ENCODE measurements around the gene FSIP1. TPM values are rescaled to one million over a fixed set of nuclear protein-coding genes. Genes with fewer than 3 reads are reported as not detected.

The FSIP1 gene
- total RNA-seq, 4 donors from 2014 or later: 1.9 to 8.6 (median 5.6) TPM; not detected in 1

DNA sequence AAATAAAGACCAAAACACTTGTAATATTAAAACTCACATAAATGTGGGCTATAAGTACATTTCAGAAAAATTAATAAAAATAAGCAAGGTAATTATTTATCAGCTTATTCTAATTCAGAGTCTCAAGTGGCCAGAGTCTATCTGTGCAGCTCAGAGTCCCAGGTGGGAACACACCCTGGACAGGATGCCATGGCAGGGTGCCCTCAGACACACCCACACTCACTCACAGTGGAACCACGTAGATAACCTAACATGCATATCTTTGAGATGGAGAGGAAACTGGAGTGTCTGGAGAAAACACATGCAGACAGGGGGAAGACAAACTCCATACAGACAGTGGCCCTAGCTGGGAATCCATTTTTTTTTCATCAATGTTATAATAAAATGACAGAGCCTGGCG is 37.2 kb downstream of the FSIP1 start:
- Histone ChIP-seq H3K27ac (no peak overlapping the region), H3K27me3 (no peaks in the 10 kb centered on the region), H3K9me3 (no peaks in the 10 kb centered on the region), H3K36me3 (no peaks in the 10 kb centered on the region), H3K4me1 (peaks cover 2 to 19% (median 9%) of the 10 kb centered on the region in 4 donors), H3K4me3 (no peak overlapping the region)
- TF ChIP-seq EP300 (IDR thresholded peaks at IDR 0.05; ENCODE audit: low read depth) (no peak), POLR2AphosphoS5 (IDR thresholded peaks at IDR 0.05) (no peak), POLR2A (IDR thresholded peaks at IDR 0.05) (no peak)
- intact Hi-C loops (cut with DNase I; ENCODE audit: low total_unique reads): no loop called here
- peak; percentile 76 for DNase-seq
- in situ Hi-C loops (cut with MboI; ENCODE audit: low pct_ligation_motif_present in 1 of 4, low pct_unique_long_range_greater_than_20kb in 1 of 4, low sequenced_read_pairs in 3 of 4): no loop called here
- WGBS, 2 donors (ENCODE audit: low coverage in 1 of 2): 0 to 55% methylated on average over 1 to 2 of the region's 2 CpGs

DNA sequence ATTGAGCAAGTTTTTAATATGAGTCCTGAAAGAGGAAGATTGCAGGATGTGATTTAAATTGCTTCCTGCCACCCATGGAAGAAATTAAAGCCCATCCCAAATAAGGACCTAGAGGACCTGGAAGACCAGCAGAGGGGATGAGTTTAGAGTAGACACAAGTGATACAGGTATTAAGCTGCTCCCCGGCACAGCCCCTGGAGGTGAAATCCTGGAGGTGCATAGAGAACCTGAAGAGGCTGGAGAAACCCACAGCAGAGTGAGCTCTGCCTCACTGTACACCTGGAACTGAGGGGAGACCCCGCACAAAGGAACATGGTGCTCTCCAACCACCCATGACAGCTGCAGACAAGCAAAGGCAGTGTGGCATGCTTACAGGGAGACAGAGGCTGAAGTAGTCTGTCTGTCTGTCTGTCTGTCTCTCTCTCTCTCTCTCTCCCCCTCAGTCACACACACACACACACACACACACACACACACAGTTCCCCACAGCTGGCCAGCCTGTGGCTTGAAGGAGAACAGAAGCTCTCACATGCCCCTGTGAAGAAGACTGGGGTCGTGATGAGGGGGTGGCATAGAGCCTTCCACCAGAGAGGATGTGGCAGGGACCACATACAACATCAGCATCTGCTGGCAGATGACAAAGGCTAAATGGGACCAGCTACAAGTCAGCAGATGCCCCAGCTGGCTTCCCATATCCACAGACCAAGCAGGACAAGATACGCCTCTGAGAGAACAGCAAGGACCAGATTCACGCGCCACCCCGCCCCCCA is 38.1 kb downstream of the FSIP1 start:
- intact Hi-C loops (cut with DNase I; ENCODE audit: low total_unique reads) (no loop called here), in situ Hi-C loops (cut with MboI; ENCODE audit: low pct_ligation_motif_present in 1 of 4, low pct_unique_long_range_greater_than_20kb in 1 of 4, low sequenced_read_pairs in 3 of 4) (no loop called here)
- Histone ChIP-seq H3K4me1 (peaks cover 2 to 19% (median 9%) of the 10 kb centered on the region in 4 donors), H3K27ac (no peak overlapping the region), H3K27me3 (no peaks in the 10 kb centered on the region), H3K9me3 (no peaks in the 10 kb centered on the region), H3K36me3 (no peaks in the 10 kb centered on the region), H3K4me3 (no peak overlapping the region)
- TF ChIP-seq POLR2AphosphoS5 (IDR thresholded peaks at IDR 0.05) (no peak), EP300 (IDR thresholded peaks at IDR 0.05; ENCODE audit: low read depth) (no peak), POLR2A (IDR thresholded peaks at IDR 0.05) (no peak)
- TF ChIP-seq, protein P1, sequence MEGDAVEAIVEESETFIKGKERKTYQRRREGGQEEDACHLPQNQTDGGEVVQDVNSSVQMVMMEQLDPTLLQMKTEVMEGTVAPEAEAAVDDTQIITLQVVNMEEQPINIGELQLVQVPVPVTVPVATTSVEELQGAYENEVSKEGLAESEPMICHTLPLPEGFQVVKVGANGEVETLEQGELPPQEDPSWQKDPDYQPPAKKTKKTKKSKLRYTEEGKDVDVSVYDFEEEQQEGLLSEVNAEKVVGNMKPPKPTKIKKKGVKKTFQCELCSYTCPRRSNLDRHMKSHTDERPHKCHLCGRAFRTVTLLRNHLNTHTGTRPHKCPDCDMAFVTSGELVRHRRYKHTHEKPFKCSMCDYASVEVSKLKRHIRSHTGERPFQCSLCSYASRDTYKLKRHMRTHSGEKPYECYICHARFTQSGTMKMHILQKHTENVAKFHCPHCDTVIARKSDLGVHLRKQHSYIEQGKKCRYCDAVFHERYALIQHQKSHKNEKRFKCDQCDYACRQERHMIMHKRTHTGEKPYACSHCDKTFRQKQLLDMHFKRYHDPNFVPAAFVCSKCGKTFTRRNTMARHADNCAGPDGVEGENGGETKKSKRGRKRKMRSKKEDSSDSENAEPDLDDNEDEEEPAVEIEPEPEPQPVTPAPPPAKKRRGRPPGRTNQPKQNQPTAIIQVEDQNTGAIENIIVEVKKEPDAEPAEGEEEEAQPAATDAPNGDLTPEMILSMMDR (IDR thresholded peaks at IDR 0.05): no peak
- no peak for DNase-seq
- WGBS, 2 donors (ENCODE audit: low coverage in 1 of 2): 94% methylated on average over 7 of the region's 7 CpGs; no CpG with 5 or more reads in 1 of the 2 donors

DNA sequence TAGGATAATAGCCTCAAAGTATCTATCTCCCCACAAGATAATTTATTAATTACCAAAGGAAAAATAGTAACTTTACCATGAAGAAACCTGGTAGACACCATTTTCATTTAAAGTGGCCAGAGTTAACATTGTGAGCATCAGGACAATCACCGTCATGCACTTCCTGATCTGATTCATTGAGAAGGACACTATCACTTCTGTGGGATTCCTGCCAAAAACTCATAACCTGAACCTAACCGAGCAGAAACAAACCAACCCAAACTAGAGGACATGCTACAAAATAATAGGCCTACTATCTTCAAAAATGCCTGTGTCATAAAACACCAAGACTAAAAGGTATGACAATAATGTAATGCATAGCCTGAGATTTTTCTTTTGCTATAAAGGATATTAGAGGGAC is 39.0 kb downstream of the FSIP1 start:
- no peak for DNase-seq
- H3K27me3 ChIP-seq: no peaks in the 10 kb centered on the region
- H3K4me1 ChIP-seq: peaks cover 2 to 17% (median 9%) of the 10 kb centered on the region in 4 donors
- H3K9me3 ChIP-seq: no peaks in the 10 kb centered on the region
- no peaks in the 10 kb centered on the region for H3K36me3 ChIP-seq
- 44 to 80% methylated on average over 2 of the region's 2 CpGs for WGBS, 2 donors (ENCODE audit: low coverage in 1 of 2)
- no peak overlapping the region for H3K4me3 ChIP-seq
- TF ChIP-seq, protein P1 (IDR thresholded peaks at IDR 0.05): no peak
- TF ChIP-seq POLR2A (IDR thresholded peaks at IDR 0.05) (no peak), POLR2AphosphoS5 (IDR thresholded peaks at IDR 0.05) (no peak), EP300 (IDR thresholded peaks at IDR 0.05; ENCODE audit: low read depth) (no peak)
- in situ Hi-C loops (cut with MboI; ENCODE audit: low pct_ligation_motif_present in 1 of 4, low pct_unique_long_range_greater_than_20kb in 1 of 4, low sequenced_read_pairs in 3 of 4): no loop called here
- intact Hi-C loops (cut with DNase I; ENCODE audit: low total_unique reads): no loop called here
- no peak overlapping the region for H3K27ac ChIP-seq

DNA sequence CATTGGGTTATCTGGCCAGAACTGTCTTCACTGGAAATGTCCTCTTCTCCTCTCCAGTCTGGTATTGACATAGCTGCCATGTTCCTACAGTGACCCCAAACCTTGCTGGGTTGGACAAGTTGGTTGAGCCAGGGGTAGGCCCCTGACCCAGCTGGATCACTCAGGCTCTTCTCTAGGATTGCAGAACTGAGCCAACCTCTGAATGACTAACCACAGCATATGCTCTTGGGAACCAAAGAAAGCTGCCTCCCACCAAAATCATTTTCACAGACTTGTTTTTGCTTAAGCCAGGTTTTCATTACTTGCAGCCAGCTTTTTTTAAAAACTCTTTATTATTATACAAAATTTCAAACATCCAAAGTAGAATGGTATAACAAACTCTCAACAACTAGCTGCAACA is 41.4 kb downstream of the FSIP1 start:
- no peaks in the 10 kb centered on the region for H3K36me3 ChIP-seq
- H3K27me3 ChIP-seq: no peaks in the 10 kb centered on the region
- in situ Hi-C loops (cut with MboI; ENCODE audit: low pct_ligation_motif_present in 1 of 4, low pct_unique_long_range_greater_than_20kb in 1 of 4, low sequenced_read_pairs in 3 of 4) (no loop called here), intact Hi-C loops (cut with DNase I; ENCODE audit: low total_unique reads) (no loop called here)
- H3K9me3 ChIP-seq: no peaks in the 10 kb centered on the region
- peaks cover 0 to 4% (median 2%) of the 10 kb centered on the region in 4 donors for H3K4me1 ChIP-seq
- no peak overlapping the region for H3K4me3 ChIP-seq
- DNase-seq: no peak
- no peak overlapping the region for H3K27ac ChIP-seq
- TF ChIP-seq, protein P1 (IDR thresholded peaks at IDR 0.05): no peak
- TF ChIP-seq EP300 (IDR thresholded peaks at IDR 0.05; ENCODE audit: low read depth): no peak
- TF ChIP-seq POLR2AphosphoS5 (IDR thresholded peaks at IDR 0.05): no peak
- TF ChIP-seq POLR2A (IDR thresholded peaks at IDR 0.05): no peak
